K562 treated with DMSO at 1 percent for 4 hours (cell line): ENCODE measurements around the gene COMMD4. TPM values are rescaled to one million over a fixed set of nuclear protein-coding genes. Genes with fewer than 3 reads are reported as not detected.

Source experiments
- total RNA-seq: library from RNA; unstranded; fragments of 300-600 nt; gene quantifications from 2 replicates; pipeline ENCODE4 v1.2.3, GENCODE V29; 2022; ENCODE audit not compliant: insufficient read depth

Gene COMMD4
- 61.9 and 90.7 TPM in 2 replicates for total RNA-seq

GRCh38 chr15:75335705-75336355, at the start of gene COMMD4:
Gene COMMD4, plus strand, starts transcription at chr15:75336063. Its CDS starts 27 bp downstream, at chr15:75336090.

GRCh38 chr15:75346796-75347221, 10.9 kb downstream of the COMMD4 start, which contains the start of gene NEIL1:
Gene NEIL1, plus strand, starts transcription at chr15:75347039. Its CDS starts 1,867 bp downstream, at chr15:75348906.

DNA sequence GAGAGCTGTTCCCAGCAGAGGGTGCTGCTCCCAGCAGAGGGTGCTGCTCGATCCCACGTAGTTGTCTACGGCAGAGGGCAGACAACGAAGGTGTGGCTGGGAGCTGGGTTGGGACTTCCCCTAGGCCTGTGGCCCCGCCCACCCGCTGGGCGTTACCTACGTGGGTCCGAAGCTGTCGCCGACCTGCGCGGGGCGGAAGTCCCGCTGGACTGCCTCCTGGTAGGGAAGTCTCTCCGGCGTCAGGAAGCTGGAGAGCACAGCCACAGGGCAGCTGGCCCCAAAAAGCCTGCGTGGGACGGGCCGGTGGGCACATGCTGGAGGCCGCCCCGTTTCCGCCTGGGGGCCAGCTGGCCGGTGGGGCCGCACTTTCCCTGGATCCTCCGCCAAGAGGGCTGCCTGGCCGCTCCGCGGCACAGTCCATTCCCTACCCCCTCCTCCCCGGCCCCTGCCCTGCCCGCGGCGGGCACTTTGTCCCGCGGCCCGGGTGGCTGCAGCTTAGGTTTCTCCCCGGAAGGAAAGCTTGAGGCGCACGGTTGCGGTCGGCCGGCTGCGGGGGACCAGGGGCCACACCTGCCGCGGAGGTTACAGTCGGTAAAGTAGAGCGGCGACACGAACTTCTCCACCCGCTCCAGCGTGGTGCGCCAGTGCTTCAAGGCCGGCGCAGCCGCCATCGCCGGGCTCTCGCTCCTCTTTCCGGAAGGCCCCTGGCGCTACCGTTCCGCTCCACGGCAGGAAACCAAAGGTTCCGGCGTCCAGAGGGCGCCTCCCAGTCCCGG, 32.2 kb downstream of the COMMD4 start, which contains the start of gene MAN2C1:
Gene MAN2C1 (minus strand): TSS at position 695 of the 776 bp plus-strand sequence. CDS start 24 bp downstream, at position 671.

Other genes with a start within 250 kb of the COMMD4 start
- gene C15orf39, start 134.2 kb upstream of the COMMD4 start, total RNA-seq: 21.8 and 30.4 TPM in 2 replicates
- not detected in 2 replicates for gene GOLGA6C, start 77.7 kb upstream of the COMMD4 start, total RNA-seq
- gene GOLGA6D, start 53.2 kb upstream of the COMMD4 start, total RNA-seq: not detected in 2 replicates
- 2.9 and 10.0 TPM in 2 replicates for gene NEIL1, start 11.0 kb downstream of the COMMD4 start, total RNA-seq
- gene MAN2C1, start 32.5 kb downstream of the COMMD4 start, total RNA-seq: 57.8 and 70.2 TPM in 2 replicates
- 15.3 and 17.8 TPM in 2 replicates for gene SIN3A, start 115.6 kb downstream of the COMMD4 start, total RNA-seq
- gene PTPN9, start 243.3 kb downstream of the COMMD4 start, total RNA-seq: 16.3 and 17.5 TPM in 2 replicates